Endothelial cell (in vitro differentiated cells): ENCODE results near the gene CST1. TPM values are rescaled to one million over a fixed set of nuclear protein-coding genes. Genes with fewer than 3 reads are reported as not detected.
"Not testable (repeated sequence)": the region's sequence is repeated elsewhere in the genome, so short reads cannot be mapped to it uniquely, and the experiment has no call there.

ENCODE experiments used
- DNase-seq: peaks from one replicate; pipeline ENCODE4 v3.0.0; 2021; ENCODE audit warnings: low spot score
- H3K27ac Mint-ChIP-seq: one replicate; pipeline ENCODE4 v1.8.0; 2021; ENCODE audit warnings: mixed read lengths, inconsistent platforms; ENCODE audit not compliant: unreplicated experiment
- H3K27me3 Mint-ChIP-seq: one replicate; pipeline ENCODE4 v1.8.0; 2021; ENCODE audit warnings: mild to moderate bottlenecking, moderate library complexity, mixed read lengths, inconsistent platforms; ENCODE audit not compliant: unreplicated experiment
- H3K36me3 Mint-ChIP-seq: one replicate; pipeline ENCODE4 v1.8.0; 2021; ENCODE audit warnings: mild to moderate bottlenecking, low read depth, mixed read lengths, inconsistent platforms; ENCODE audit not compliant: unreplicated experiment
- H3K4me1 Mint-ChIP-seq: one replicate; pipeline ENCODE4 v1.8.0; 2021; ENCODE audit warnings: mild to moderate bottlenecking, mixed read lengths, inconsistent platforms; ENCODE audit not compliant: unreplicated experiment
- H3K4me3 Mint-ChIP-seq: one replicate; pipeline ENCODE4 v1.8.0; 2021; ENCODE audit warnings: mild to moderate bottlenecking, mixed read lengths, inconsistent platforms; ENCODE audit not compliant: unreplicated experiment
- H3K9me3 Mint-ChIP-seq: one replicate; pipeline ENCODE4 v1.8.0; 2021; ENCODE audit warnings: mixed read lengths, inconsistent platforms; ENCODE audit not compliant: unreplicated experiment
- CTCF ChIP-seq: fragments of 200-600 bp; sonication (generic); IDR thresholded peaks from one replicate; pipeline ENCODE4 v1.5.0; 2021; ENCODE audit warnings: antibody characterized with exemption; ENCODE audit not compliant: unreplicated experiment
- total RNA-seq: library from RNA; stranded (reverse); fragmentation: NEBNext Ultra II Directional; extraction: Animal tissue kit (Norgen Biotek cat#: 25700); gene quantifications from one replicate; pipeline ENCODE4 v1.2.1, GENCODE V29; 2021; ENCODE audit not compliant: unreplicated experiment

CST1 gene
- total RNA-seq, 1 donor from 2014 or later: 130 TPM

DNA sequence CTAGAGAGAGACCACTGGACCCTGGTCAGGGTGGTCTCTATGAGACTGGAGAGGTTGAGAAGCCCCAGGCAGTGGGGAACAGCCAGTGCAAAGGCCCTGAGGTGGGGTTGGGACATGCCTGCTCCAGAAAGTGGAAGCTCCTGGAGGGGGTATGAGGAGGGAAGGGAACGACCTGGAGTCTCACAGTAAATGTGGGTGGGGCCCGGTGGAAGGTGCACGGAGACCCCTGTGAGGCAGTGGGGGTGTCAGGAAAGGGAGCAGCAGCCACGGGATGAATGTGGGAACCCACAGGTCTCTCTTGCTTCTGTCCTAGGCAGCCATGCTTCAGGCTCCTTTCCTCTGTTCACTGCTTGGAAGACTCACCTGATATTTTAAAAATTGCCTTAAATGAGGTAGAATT is 1.3 kb upstream of the CST1 start:
- H3K4me1 Mint-ChIP-seq: peaks cover 21% of the 10 kb centered on the region
- H3K36me3 Mint-ChIP-seq: no peaks in the 10 kb centered on the region
- DNase-seq: no peak
- H3K27ac Mint-ChIP-seq: no peak overlapping the region
- H3K27me3 Mint-ChIP-seq: peaks cover 4% of the 10 kb centered on the region
- no peak overlapping the region for H3K4me3 Mint-ChIP-seq
- no peaks in the 10 kb centered on the region for H3K9me3 Mint-ChIP-seq
- TF ChIP-seq CTCF: no peak

DNA sequence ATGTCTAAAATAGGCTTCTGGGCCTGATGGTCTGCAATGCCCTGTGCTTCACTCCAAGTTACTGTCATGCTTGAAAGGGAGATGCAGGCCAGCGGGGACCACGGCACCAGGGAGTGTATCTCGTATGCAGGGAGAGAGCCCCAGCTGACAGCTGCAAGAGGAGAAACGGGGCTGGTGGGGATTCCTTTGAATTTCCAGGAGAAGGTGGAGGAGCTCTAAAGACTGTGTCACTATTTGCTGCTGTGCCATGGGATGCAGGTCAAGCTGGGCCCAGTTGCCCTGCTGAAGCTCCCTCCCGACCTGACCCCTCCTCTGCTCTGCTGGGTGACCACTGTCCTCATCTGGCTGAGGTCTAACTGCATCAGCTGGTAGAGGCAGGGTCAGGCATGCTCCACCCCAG is 989 bp downstream of the CST1 start:
- peaks cover 2% of the 10 kb centered on the region for H3K4me1 Mint-ChIP-seq
- peaks cover 4% of the 10 kb centered on the region for H3K27me3 Mint-ChIP-seq
- no peak overlapping the region for H3K27ac Mint-ChIP-seq
- no peaks in the 10 kb centered on the region for H3K9me3 Mint-ChIP-seq
- DNase-seq: no peak
- no peaks in the 10 kb centered on the region for H3K36me3 Mint-ChIP-seq
- H3K4me3 Mint-ChIP-seq: no peak overlapping the region
- TF ChIP-seq CTCF: no peak

GRCh38 chr20:23748975-23749374 is 1.8 kb downstream of the CST1 start:
- H3K27ac Mint-ChIP-seq, H3K4me3 Mint-ChIP-seq, H3K36me3 Mint-ChIP-seq, H3K4me1 Mint-ChIP-seq, H3K9me3 Mint-ChIP-seq, H3K27me3 Mint-ChIP-seq, DNase-seq: not testable (repeated sequence)

- not testable (repeated sequence) for H3K36me3 Mint-ChIP-seq, H3K27ac Mint-ChIP-seq, H3K9me3 Mint-ChIP-seq, H3K4me1 Mint-ChIP-seq, H3K4me3 Mint-ChIP-seq, H3K27me3 Mint-ChIP-seq, DNase-seq
Observed at GRCh38 chr20:23747551-23747950, 3.2 kb downstream of the CST1 start.

DNA sequence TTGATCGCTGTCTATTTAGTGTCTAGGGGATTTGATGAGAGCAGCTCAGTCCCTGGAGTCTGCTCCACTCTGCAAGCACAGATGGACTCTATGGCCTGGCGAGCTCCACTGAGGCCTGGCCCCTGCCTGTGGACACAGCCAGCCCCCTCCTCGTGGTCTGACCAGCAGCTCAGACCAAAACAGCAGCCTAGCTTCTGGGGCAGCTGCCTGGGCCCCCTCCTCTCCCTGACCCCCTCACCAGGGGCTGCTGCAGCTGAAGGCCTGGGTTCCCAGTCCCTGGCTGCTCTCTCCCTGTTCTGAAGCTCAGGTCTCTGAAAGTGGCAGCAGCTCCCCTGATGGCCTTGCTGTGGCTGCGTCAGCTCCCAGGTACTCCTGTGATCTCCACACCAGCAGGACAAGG is 3.6 kb downstream of the CST1 start:
- not testable (repeated sequence) for H3K4me3 Mint-ChIP-seq, DNase-seq, H3K27ac Mint-ChIP-seq, H3K9me3 Mint-ChIP-seq, H3K36me3 Mint-ChIP-seq, H3K27me3 Mint-ChIP-seq, H3K4me1 Mint-ChIP-seq

DNA sequence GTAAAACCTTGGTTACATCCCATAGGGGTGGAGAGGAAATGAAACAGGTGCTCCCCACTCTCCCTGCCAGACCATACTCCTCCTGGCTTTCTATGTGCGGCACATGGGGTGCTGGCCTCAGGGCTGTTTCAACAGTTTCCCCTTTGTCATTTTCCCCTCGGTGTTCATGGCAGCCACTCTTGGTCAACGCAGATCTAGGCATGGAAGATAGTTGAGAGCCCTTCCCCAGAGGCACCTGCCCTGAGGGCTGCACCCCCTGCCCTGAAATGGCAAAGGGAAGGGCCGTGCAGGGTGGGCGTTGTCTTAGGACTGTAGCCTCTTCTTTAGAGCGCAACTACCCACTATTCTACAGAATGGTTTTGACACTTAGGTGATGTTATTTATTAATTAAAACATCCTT is 4.4 kb downstream of the CST1 start:
- no peaks in the 10 kb centered on the region for H3K9me3 Mint-ChIP-seq
- no peak overlapping the region for H3K27ac Mint-ChIP-seq
- peaks cover 1% of the 10 kb centered on the region for H3K27me3 Mint-ChIP-seq
- no peaks in the 10 kb centered on the region for H3K4me1 Mint-ChIP-seq
- no peak overlapping the region for H3K4me3 Mint-ChIP-seq
- no peaks in the 10 kb centered on the region for H3K36me3 Mint-ChIP-seq
- no peak for TF ChIP-seq CTCF
- no peak for DNase-seq

DNA sequence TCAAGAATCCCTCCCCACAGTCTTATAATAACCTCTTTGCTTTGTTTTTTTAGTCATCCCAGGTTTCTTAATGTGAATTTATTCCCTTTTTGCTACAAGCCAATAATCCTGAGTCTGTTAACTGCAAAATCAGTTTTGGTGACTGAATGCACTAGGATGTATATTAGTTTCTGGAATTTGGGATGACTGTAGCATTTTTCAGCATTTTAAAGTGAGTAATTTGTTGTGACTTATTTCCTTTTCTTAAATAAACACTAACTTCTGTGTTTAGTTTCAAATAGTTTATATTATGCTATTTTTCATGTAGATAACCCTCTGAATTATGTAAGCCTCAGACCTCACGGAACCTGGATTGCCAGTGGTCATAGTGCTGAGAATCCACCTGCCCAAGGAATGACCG is 5.5 kb downstream of the CST1 start:
- Mint-ChIP-seq H3K9me3 (no peaks in the 10 kb centered on the region), H3K36me3 (no peaks in the 10 kb centered on the region), H3K27me3 (peaks cover 1% of the 10 kb centered on the region), H3K27ac (no peak overlapping the region), H3K4me1 (no peaks in the 10 kb centered on the region), H3K4me3 (no peak overlapping the region)
- no peak for DNase-seq
- no peak for TF ChIP-seq CTCF
